Endothelial cell of umbilical vein (primary cell): Measurements from ENCODE around the gene POLE2. TPM values are rescaled to one million over a fixed set of nuclear protein-coding genes. Genes with fewer than 3 reads are reported as not detected.

Experiments used
- BruUV-seq: library from RNA; stranded (reverse); fragments of 400-500 nt; replicated peaks from 2 replicates; lab custom pipeline; 2021; lab: Mats Ljungman, UMichigan
- CTCF ChIA-PET: fragments of 300-600, 350-600 bp; sonication (Branson Sonifier 250); formaldehyde crosslinking; loops from one replicate; lab custom pipeline; 2021; ENCODE audit warnings: antibody characterized with exemption, inconsistent platforms; lab: Charles Lee
- POLR2A ChIA-PET: fragments of 300-600, 350-600 bp; sonication (Branson Sonifier 250); formaldehyde crosslinking; loops from one replicate; lab custom pipeline; 2021; ENCODE audit warnings: antibody characterized with exemption, inconsistent platforms; lab: Charles Lee
- DNase-seq: peaks from one replicate; pipeline ENCODE4 v3.0.0-alpha.2; 2011; ENCODE audit warnings: low read depth, low spot score
- FAIRE-seq: peaks from 2 replicates; lab custom pipeline; 2011; peaks lifted over from hg19 to GRCh38; lab: Jason Lieb, UNC
- H2AFZ ChIP-seq: 2 replicates; pipeline ENCODE4 v1.6.0; 2012; ENCODE audit warnings: low read depth, low read length, control low read depth, inconsistent platforms
- H3K27ac ChIP-seq: 2 replicates; pipeline ENCODE4 v1.5.1; 2011; ENCODE audit warnings: low read depth, mild to moderate bottlenecking, control low read depth, low read length, moderate library complexity; ENCODE audit not compliant: insufficient read depth
- H3K27me3 ChIP-seq, 2 experiments: 2 replicates each; pipeline versions ENCODE4 v1.6.0 to v1.6.1; 2011; ENCODE audit warnings: low read length in 2 of 2, mixed read lengths in 1 of 2; ENCODE audit not compliant: control insufficient read depth in 2 of 2, insufficient read depth in 2 of 2
- H3K36me3 ChIP-seq, 2 experiments: 2 replicates in 1 of 2; 3 replicates in 1 of 2; pipeline ENCODE4 v1.5.1; 2011; ENCODE audit warnings: low read length in 2 of 2, mild to moderate bottlenecking in 1 of 2, moderate library complexity in 1 of 2; ENCODE audit not compliant: control insufficient read depth in 2 of 2, insufficient read depth in 2 of 2; ENCODE audit errors: extremely low read depth in 1 of 2
- H3K4me1 ChIP-seq: 3 replicates; pipeline ENCODE4 v1.5.1; 2011; ENCODE audit warnings: mild to moderate bottlenecking, low read length; ENCODE audit not compliant: control insufficient read depth, insufficient read depth; ENCODE audit errors: extremely low read depth
- H3K4me2 ChIP-seq: 2 replicates; pipeline ENCODE4 v1.6.1; 2011; ENCODE audit warnings: low read length, control low read depth, mixed read lengths; ENCODE audit not compliant: insufficient read depth
- H3K4me3 ChIP-seq, 3 experiments: fragments of 200-600 bp in 1 of 3; sonication (generic), shearing (Covaris generic) in 1 of 3; replicated peaks in 1 of 3; 2 replicates each; pipeline ENCODE4 v1.5.1; 2011 to 2016; ENCODE audit warnings: control low read depth in 3 of 3, low read length in 3 of 3, mild to moderate bottlenecking in 2 of 3, inconsistent platforms in 1 of 3, low read depth in 1 of 3, moderate library complexity in 1 of 3; ENCODE audit not compliant: insufficient read depth in 1 of 3
- H3K79me2 ChIP-seq: 2 replicates; pipeline ENCODE4 v1.6.0; 2012; ENCODE audit warnings: low read length, inconsistent platforms; ENCODE audit not compliant: control insufficient read depth, insufficient read depth
- H3K9ac ChIP-seq: replicated peaks from 2 replicates; pipeline ENCODE3; 2011; ENCODE audit warnings: low read length, control low read depth; ENCODE audit not compliant: insufficient read depth; ENCODE audit errors: extremely low read depth
- H3K9me1 ChIP-seq: replicated peaks from 3 replicates; pipeline ENCODE4 v1.6.0; 2011; ENCODE audit warnings: mild to moderate bottlenecking, low read length; ENCODE audit not compliant: control insufficient read depth, insufficient read depth; ENCODE audit errors: extremely low read depth
- H3K9me3 ChIP-seq: replicated peaks from 2 replicates; pipeline ENCODE4 v1.5.1; 2012; ENCODE audit warnings: low read length, inconsistent platforms; ENCODE audit not compliant: control insufficient read depth, insufficient read depth
- H4K20me1 ChIP-seq: replicated peaks from 2 replicates; pipeline ENCODE3; 2011; ENCODE audit warnings: mild to moderate bottlenecking, low read length; ENCODE audit not compliant: control insufficient read depth, insufficient read depth; ENCODE audit errors: extremely low read depth
- CTCF ChIP-seq, 2 donors: IDR thresholded peaks; 1 replicate in 1 of 2; 2 replicates in 1 of 2; pipeline ENCODE4 v1.5.1; 2011; ENCODE audit warnings: low read length in 2 of 2, mild to moderate bottlenecking in 2 of 2, moderate library complexity in 2 of 2, control low read depth in 1 of 2, inconsistent platforms in 1 of 2, low read depth in 1 of 2; ENCODE audit not compliant: insufficient read depth in 1 of 2; ENCODE audit errors: extremely low read depth in 1 of 2
- EZH2 ChIP-seq: IDR thresholded peaks from 2 replicates; pipeline ENCODE4 v1.6.1; 2012; ENCODE audit warnings: borderline replicate concordance, low read depth, mild to moderate bottlenecking, moderate library complexity, low read length, inconsistent platforms; ENCODE audit not compliant: severe bottlenecking
- FOS ChIP-seq: IDR thresholded peaks from 2 replicates; pipeline ENCODE4 v1.6.1; 2011; ENCODE audit warnings: mild to moderate bottlenecking, low read length, moderate library complexity, borderline replicate concordance; ENCODE audit not compliant: insufficient read depth
- GATA2 ChIP-seq: IDR thresholded peaks from 2 replicates; pipeline ENCODE4 v1.7.0; 2011; ENCODE audit warnings: low read depth, mild to moderate bottlenecking, moderate library complexity, mixed read lengths, low read length; ENCODE audit not compliant: insufficient read length, insufficient read depth
- JUN ChIP-seq: IDR thresholded peaks from 2 replicates; pipeline ENCODE4 v1.6.1; 2011; ENCODE audit warnings: borderline replicate concordance, low read depth; ENCODE audit not compliant: insufficient read length, insufficient read depth
- MAX ChIP-seq: IDR thresholded peaks from 2 replicates; pipeline ENCODE4 v1.6.1; 2011; ENCODE audit not compliant: insufficient read depth, insufficient read length
- MYC ChIP-seq: IDR thresholded peaks from one replicate; pipeline ENCODE4 v1.6.1; 2011; ENCODE audit warnings: mild to moderate bottlenecking, low read depth, low read length
- POLR2A ChIP-seq: IDR thresholded peaks from 2 replicates; pipeline ENCODE4 v1.6.1; 2012; ENCODE audit warnings: low read depth, mild to moderate bottlenecking, control low read depth, low read length
- POLR2AphosphoS5 ChIP-seq: IDR thresholded peaks from 2 replicates; pipeline ENCODE4 v1.6.1; 2012; ENCODE audit warnings: low read depth, mild to moderate bottlenecking, control low read depth, low read length, moderate library complexity; ENCODE audit not compliant: insufficient read depth
- dilution Hi-C: fragments of 300-500 bp; cut with MboI; formaldehyde crosslinking; loops from one replicate; pipeline ENCODE4 v1.15.0; 2019; ENCODE audit warnings: low sequenced_read_pairs; ENCODE audit not compliant: extremely low pct_ligation_motif_present
- intact Hi-C: fragments of 100-400 bp; cut with micrococcal nuclease; formaldehyde crosslinking; loops from one replicate; pipeline ENCODE4 v1.10.0; 2022
- polyA plus RNA-seq, 4 experiments: library from polyadenylated mRNA; depleted of rRNA in 3 of 4; stranded (reverse) in 3 of 4; unstranded in 1 of 4; fragments of >200 nt; gene quantifications; 2 replicates each; pipeline versions ENCODE4 v1.2.1 to v1.2.3, GENCODE V29; 2011 to 2012; ENCODE audit warnings: missing spikeins in 1 of 4
- total RNA-seq: library from RNA; stranded (reverse); gene quantifications from 2 replicates; pipeline ENCODE4 v1.2.3, GENCODE V29; 2021

The POLE2 gene
- total and polyA plus RNA-seq, 2 donors (not counting 3 experiments of a cell fraction or from before 2014, with no cell fraction given): 12.5 to 16.4 TPM

GRCh38 chr14:49677643-49678042, 10.4 kb downstream of the POLE2 start:
- Histone ChIP-seq H3K27me3 (no peaks in the 10 kb centered on the region), H3K4me1 (no peaks in the 10 kb centered on the region), H3K9ac (no peak overlapping the region), H3K36me3 (peaks cover 0 to 4% of the 10 kb centered on the region in 2 experiments), H3K79me2 (no peaks in the 10 kb centered on the region), H3K27ac (no peak overlapping the region), H3K9me3 (no peaks in the 10 kb centered on the region), H3K9me1 (no peaks in the 10 kb centered on the region), H3K4me3 (no peak overlapping the region), H3K4me2 (no peak overlapping the region), H4K20me1 (no peaks in the 10 kb centered on the region), H2AFZ (no peak overlapping the region)
- POLR2A ChIA-PET: no interaction called here
- intact Hi-C loops: no loop called here
- no peak for FAIRE-seq
- no TSS peak for BruUV-seq
- dilution Hi-C loops: no loop called here
- CTCF ChIA-PET: interaction anchor here (1.1 kb wide), 2 partner anchors 9 to 28 kb away, joined by 3 read pairs; no protein-coding TSS in a partner anchor
- TF ChIP-seq JUN: no peak
- peak in 1 of 2 donors; percentile 21 for TF ChIP-seq CTCF (IDR thresholded peaks at IDR 0.05; ENCODE audit: extremely low read depth in 1 of 2, insufficient read depth in 1 of 2, low read depth in 1 of 2, low read length in 2 of 2)
- no peak for DNase-seq

- Histone ChIP-seq H3K4me2 (no peak overlapping the region), H3K9me1 (no peaks in the 10 kb centered on the region), H3K27ac (no peak overlapping the region), H3K36me3 (peaks cover 0 to 4% of the 10 kb centered on the region in 2 experiments), H3K4me1 (no peaks in the 10 kb centered on the region), H3K27me3 (no peaks in the 10 kb centered on the region), H3K9me3 (no peaks in the 10 kb centered on the region), H3K79me2 (no peaks in the 10 kb centered on the region), H2AFZ (no peak overlapping the region), H4K20me1 (no peaks in the 10 kb centered on the region), H3K9ac (no peak overlapping the region), H3K4me3 (no peak overlapping the region)
- DNase-seq (no peak), FAIRE-seq (no peak)
- intact Hi-C loops (no loop called here), dilution Hi-C loops (no loop called here)
- no TSS peak for BruUV-seq
- TF ChIP-seq CTCF (IDR thresholded peaks at IDR 0.05; ENCODE audit: extremely low read depth in 1 of 2, insufficient read depth in 1 of 2, low read depth in 1 of 2, low read length in 2 of 2) (no peak), EZH2 (no peak), JUN (no peak), MAX (no peak), POLR2A (no peak), FOS (no peak), GATA2 (no peak), MYC (no peak), POLR2AphosphoS5 (no peak)
- ChIA-PET POLR2A (no interaction called here), CTCF (no interaction called here)
Observed at GRCh38 chr14:49673586-49673985, 14.4 kb downstream of the POLE2 start.
